Measurements from ENCODE around the gene CHCHD4. TPM values are rescaled to one million over a fixed set of nuclear protein-coding genes. Genes with fewer than 3 reads are reported as not detected.
A peak's percentile ranks its signal among the peaks of the same experiment; 100 is the strongest.

CHCHD4 gene
- total and polyA plus RNA-seq, 10 of the 15 experiments (the other 5 are each of a cell fraction or from before 2014, with no cell fraction given) = 21.0 to 46.8 (median 29.0) TPM

GRCh38 chr3:14122301-14122700 is 2.4 kb downstream of the CHCHD4 start:
- in situ Hi-C loops (cut with MboI) (no loop called here), intact Hi-C loops (cut with micrococcal nuclease; ENCODE audit: unreplicated experiment) (loop anchor here (5.0 kb wide), 1 partner anchor 225 kb away; no protein-coding TSS in a partner anchor)
- no peak for TF ChIP-seq ZNF592 (IDR thresholded peaks at IDR 0.05)
- TF ChIP-seq POLR2AphosphoS2 (IDR thresholded peaks at IDR 0.05; ENCODE audit: low read depth, low read length) = no peak
- TF ChIP-seq ELK1 (IDR thresholded peaks at IDR 0.05; ENCODE audit: low read depth, low read length) = no peak
- TF ChIP-seq TCF3 (IDR thresholded peaks at IDR 0.05; ENCODE audit: borderline replicate concordance, insufficient read depth, low read depth, low read length) = no peak
- no peak for TF ChIP-seq ZBED1 (IDR thresholded peaks at IDR 0.05; ENCODE audit: borderline replicate concordance)
- DNase-seq (ENCODE audit: low read depth, low spot score) = no peak
- 63% methylated on average over 3 of the region's 3 CpGs for WGBS (ENCODE audit: insufficient coverage, insufficient replicate concordance, low lambda C conversion rate, missing lambda C conversion rate)
- Histone ChIP-seq H3K4me2 (ENCODE audit: control insufficient read depth, insufficient read depth) (no peak overlapping the region; the same call in 1 of the 2 replicates), H3K27ac (ENCODE audit: control insufficient read depth, insufficient read depth) (no peak overlapping the region), H3K9ac (ENCODE audit: control insufficient read depth, insufficient read depth, low read length) (no peak overlapping the region), H4K20me1 (ENCODE audit: control insufficient read depth, insufficient read depth) (no peaks in the 10 kb centered on the region; the same call in 1 of the 2 replicates), H2AFZ (ENCODE audit: control insufficient read depth, low read depth, low read length) (no peak overlapping the region; the same call in 1 of the 2 replicates), H3K79me2 (ENCODE audit: control insufficient read depth, insufficient read depth, low read length) (peaks cover 43% of the 10 kb centered on the region), H3K4me3 (0 out of 2 replicates have a peak overlapping the region, but pooled peaks have one; percentile 93), H3K9me3 (replicated peaks; ENCODE audit: control insufficient read depth, insufficient read depth, low read length) (no peaks in the 10 kb centered on the region), H3K27me3 (replicated peaks in 1 of 2; ENCODE audit: control insufficient read depth in 2 of 2, insufficient read depth in 2 of 2, low read length in 1 of 2) (no peaks in the 10 kb centered on the region), H3K36me3 (ENCODE audit: control insufficient read depth in 2 of 2, insufficient read depth in 2 of 2, low read length in 1 of 2) (peaks cover 4 to 9% of the 10 kb centered on the region in 2 experiments; a peak in 2 of 4 replicates), H3K4me1 (ENCODE audit: control insufficient read depth, insufficient read depth, low read length) (peaks cover 8% of the 10 kb centered on the region)
- no peak for FAIRE-seq
- ChIA-PET SMC1A (ENCODE audit: uncharacterized antibody, unreplicated experiment) (no interaction called here), CTCF (interaction anchor here (0.7 to 1.4 kb wide), 2 partner anchors 57 to 225 kb away, joined by 3 read pairs; partner anchors contain the start of gene LSM3), RAD21 (ENCODE audit: unreplicated experiment) (interaction anchor here (3.6 kb wide), 1 partner anchor 56 kb away, joined by 27 read pairs; the partner anchor contains the start of genes LSM3 and XPC), POLR2A (interaction anchor here (3.0 kb wide), 1 partner anchor 53 kb away, joined by 13 read pairs; no protein-coding TSS in a partner anchor)
- no TSS peak for BruUV-seq (replicated peaks)
- ATAC-seq = no peak

Data from GM12878 (cell line).